Stimulated activated CD4-positive, alpha-beta T cell treated with anti-CD3 and anti-CD28 coated beads, Interleukin-4, amount 100 ng/mL, for 24 hours (primary cell): Measurements from ENCODE around the gene NKAIN4.

Source experiments
- DNase-seq: peaks from one replicate; pipeline ENCODE4 v3.0.0-alpha.2; 2020

The NKAIN4 gene

DNA sequence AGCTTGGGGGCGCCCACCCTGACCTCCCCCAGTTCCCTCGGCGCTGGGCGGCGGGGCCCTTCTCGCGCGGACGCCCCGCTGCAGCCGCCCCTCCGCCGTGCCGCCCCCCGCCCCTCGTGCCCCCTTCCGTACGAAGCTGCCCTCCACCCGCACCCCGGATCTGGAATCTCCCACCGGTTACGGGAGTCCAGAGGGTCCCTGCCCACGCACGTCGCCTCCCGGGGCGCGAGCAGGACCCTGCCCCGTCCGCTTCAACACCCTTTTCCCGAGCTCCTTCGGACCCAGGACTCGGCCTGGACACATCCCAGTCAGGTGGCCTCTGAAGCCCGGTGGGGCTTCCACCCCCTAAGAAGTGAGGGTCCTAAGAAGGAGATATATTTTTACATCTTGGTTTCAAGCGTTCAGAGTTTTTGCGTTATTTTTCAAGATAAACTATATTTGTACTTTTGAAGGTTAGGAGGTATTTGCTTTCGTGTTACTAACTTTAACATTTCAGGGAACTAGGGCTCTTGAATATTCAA is 18.9 kb upstream of the NKAIN4 start:
- DNase-seq: no peak

- DNase-seq: peak; percentile 92
Observed at GRCh38 chr20:63272105-63273058, 18.1 kb upstream of the NKAIN4 start, which contains the start of gene ARFGAP1. Gene ARFGAP1 (plus strand): TSS chr20:63272813. CDS start chr20:63275581, 2,768 bp downstream.

GRCh38 chr20:63270606-63271325 is 16.5 kb upstream of the NKAIN4 start:
- DNase-seq: no peak

GRCh38 chr20:63269724-63270123 is 15.5 kb upstream of the NKAIN4 start:
- DNase-seq: no peak

DNA sequence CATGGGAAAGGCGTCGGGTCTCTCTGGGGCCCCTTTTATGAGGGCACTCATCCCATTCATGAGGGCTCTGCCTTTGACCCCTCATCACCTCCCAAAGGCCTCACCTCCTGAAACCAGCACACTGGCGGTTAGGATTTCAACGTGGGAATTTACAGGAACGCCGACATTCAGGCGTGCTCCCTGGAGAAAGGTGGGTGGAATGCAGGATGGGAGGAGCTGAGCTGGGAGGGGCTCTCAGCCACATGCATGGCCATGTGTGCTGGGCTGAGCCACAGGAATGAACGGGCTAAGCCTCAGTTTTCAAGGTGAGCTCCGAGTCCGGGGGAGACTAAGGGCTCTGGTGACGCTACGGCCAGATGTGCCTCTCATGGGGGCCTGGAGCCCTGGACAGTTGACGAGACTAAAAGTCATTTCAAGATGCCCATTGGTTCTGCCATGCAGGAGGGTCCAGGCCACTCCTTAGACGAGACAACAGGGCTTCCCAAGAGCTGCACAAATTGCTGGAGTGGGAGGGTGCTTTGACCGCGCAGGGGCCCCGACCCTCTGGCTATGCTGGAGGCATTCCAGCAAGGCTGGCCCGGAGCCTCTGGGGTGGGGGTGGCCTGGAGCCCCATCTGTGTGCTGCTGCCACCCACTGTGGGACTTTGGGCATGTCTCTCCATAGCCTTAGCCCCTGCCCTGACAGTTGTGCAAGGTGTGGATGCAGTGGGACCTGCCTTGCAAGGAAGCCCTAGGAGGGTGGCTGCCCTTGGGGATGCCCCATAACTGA is 14.6 kb upstream of the NKAIN4 start:
- DNase-seq: no peak

- no peak for DNase-seq
Observed at GRCh38 chr20:63268256-63268655, 14.0 kb upstream of the NKAIN4 start.

DNA sequence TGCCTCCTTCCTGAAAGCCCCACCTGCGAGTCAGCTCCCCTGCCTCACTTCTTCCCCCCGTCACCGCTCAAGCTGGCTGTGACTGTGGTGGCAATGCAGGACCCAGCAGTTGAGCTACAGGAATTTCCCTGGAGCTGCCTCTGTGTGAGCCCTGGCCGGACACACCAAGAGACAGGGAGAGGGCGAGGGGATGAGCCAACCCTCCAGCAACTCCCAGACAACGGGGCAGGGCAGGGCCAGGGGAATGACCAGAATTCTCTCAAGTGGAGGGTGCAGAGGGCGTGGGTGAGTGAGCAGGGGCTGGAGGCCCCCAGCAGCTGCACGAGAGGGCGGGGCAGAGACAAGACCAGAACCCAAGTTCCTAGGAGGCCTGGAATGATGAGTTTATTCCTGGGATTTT is 13.4 kb upstream of the NKAIN4 start:
- DNase-seq: no peak

DNA sequence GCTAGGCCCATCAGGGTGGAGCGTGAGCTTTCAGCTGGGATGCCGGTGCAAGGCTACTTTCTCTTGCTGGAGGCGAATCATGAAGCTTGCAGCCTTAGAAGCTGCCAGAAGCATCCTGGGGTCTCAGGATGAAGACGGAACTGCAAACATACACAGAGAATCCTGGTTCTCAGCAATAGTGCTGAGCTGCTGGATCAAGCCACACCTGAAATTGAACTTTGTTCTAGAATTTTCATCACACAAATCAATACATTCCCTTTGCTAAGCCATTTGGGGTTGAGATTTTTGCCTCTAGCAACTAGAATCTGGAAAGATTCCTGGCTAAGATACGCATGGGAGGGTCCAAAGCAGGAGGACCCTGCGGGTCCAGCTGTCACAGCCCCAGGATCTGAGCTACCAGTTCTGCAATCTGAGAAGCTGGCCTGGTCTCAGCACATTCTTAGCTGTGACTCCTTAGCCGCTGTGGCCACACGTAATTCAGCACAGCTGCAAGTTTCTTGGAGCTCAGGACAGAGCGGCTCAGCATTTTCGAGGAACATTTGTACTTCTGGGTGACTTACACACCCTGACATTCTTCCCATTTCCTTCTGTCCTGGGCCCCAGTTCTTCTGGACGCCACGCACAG is 11.7 kb upstream of the NKAIN4 start:
- DNase-seq: no peak

- no peak for DNase-seq
Observed at GRCh38 chr20:63264519-63264918, 10.3 kb upstream of the NKAIN4 start.

GRCh38 chr20:63264000-63264399 is 9.7 kb upstream of the NKAIN4 start:
- no peak for DNase-seq

DNA sequence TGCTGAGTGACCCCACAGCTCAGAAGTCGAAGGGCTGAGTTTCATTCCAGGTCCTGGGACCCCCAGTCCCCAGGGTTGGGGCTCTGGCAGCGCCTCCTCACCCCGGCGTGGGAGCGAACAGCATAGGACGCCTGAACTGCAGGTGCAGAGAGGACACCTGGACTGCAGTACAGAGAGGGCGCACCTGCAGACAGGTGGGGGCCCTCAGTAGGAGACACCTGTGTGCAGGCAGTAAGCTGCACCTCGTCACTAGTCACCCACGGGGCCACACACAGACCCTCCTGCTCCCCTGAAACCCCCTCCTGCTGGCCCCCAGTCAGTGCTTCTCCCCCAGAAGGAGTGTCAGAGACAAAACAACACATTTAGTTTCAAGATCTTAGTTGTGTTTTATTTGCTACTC is 8.6 kb upstream of the NKAIN4 start:
- DNase-seq: no peak

DNA sequence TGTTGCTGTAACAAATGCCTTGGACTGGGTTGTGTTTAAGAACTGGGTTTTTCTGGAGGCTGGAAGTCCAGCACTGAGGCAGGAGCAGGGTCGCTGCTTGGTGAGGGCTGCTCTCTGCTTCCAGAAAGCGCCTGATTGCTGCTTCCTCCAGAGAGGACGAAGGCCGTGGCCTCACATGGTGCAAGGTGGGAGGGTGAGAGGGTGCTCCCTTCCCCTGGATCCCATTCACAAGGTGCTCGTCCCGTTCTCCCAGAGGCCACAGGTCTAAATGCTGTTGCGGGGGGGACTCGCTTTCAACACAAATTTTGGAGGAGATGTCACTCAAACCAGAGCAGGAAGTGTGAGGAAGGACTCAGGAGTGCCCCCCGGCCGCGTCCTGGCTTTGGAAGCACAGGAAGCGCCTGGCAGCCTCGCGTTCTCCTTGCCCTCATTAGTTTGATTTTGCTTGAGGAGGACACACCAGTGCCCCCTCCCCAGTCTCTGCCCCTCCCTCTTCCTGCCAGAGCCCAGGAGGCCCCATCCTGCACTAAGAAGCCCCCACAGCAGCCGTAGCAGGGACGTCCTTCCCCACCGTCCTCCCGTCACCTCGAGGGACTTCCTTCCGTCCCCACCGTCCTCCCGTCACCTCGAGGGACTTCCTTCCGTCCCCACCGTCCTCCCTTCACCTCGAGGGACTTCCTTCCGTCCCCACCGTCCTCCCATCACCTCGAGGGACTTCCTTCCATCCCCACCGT is 7.7 kb upstream of the NKAIN4 start:
- no peak for DNase-seq

DNA sequence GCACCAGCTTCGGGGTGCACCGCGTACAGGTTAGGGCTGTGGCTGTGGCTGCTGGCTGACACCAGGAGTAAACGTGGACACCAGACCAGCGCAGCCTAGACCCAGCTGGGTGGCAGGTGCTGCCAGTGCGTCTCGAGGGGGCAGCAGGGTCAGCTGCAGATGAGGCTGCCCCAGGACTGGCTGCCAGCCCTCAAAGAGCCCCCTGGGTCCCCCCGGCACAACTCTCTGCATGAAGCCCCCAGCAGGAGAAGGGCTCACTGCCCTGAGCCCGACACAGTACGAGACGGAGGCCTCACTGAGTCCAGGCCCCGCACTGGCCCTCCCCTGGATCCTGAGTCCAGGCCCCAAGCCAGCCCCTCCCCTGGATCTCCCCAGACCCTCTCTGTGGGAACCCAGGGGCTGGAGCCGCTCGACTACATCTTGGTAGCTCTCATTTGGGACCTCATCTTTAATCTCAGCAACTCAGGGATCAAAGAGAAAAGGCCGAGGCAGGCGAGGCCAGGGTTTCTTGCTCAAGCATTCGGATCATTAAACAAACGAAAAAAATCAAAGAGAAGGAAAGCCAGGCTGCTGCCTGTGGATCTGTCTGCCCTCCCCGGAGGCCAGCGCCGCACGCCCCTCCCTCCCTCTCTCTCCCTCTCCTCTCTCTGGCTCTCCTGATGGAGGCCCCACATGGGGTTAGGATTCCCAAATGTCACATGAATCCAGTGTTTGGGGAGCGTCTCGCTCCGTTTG is 7.0 kb upstream of the NKAIN4 start:
- DNase-seq: no peak

DNA sequence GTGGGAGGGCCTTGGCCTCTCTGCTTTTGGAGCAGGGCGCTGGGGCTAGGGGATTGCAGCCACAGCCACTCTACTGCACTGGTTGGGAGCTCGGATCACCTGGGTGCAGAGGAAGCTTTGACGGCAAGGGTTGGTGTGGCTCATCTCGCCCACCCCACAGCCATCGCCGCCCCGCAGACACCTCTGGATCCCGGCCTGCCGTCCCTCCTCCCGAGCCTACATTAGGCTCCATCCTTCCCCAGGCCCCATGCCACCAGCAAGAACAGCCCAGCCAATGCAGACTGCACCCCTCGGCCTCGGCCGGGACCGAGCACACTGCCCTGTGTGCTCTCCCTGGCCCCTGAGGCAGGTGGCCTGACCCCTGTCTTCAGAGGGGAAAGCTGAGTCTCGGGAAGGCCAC is 6.3 kb upstream of the NKAIN4 start:
- no peak for DNase-seq

DNA sequence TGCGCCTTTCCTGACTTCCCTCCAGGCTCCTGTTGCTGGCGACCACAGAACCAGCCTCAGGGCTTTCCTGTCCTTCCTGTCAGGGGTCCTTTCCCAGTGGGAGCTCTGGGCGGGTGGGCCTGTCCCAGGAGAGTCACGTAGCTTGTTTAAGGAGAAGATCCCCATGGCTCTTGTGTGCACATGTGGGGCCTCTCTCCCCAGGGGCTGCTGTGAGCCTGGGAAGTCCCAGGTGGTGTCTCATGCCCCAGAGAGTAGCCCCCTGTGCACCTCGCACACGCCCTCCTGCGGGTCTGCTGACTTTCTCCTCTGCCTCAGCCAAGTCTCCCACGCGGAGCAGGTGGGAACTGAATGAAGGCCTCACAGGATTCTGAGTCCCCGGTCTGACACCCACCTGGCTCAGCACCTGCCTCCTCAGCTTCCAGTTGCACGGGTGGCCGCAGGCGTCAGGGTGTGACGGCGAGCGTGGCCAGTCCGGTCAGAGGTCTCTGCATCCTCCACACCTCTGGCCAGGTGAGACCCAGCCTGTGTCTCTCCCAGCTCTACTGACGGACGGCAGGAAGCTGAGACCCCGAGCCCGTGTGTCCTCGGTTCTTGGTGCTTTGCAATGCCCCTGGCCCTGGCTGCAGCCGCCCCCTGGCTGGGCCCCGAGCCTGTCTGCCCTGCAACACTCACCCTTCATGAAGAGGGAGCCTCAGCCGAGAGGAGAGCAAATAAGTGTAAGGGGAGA is 5.6 kb upstream of the NKAIN4 start:
- DNase-seq: no peak

- DNase-seq: no peak
Observed at GRCh38 chr20:63258781-63259180, 4.5 kb upstream of the NKAIN4 start.

DNA sequence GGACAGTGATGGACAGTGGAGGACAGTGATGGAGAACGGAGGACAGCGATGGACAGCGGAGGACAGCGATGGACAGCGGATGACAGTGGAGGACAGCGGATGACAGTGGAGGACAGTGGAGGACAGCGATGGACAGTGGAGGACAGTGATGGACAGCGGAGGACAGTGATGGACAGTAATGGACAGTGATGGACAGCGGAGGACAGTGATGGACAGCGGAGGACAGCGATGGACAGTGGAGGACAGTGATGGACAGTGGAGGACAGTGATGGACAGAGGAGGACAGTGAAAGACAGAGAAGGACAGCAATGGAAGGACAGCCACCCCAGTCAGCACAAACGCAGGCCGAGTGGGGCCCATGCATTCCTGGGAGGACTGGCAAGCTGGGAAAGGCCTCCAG is 3.4 kb upstream of the NKAIN4 start:
- DNase-seq: no peak

GRCh38 chr20:63256954-63257353 is 2.7 kb upstream of the NKAIN4 start:
- no peak for DNase-seq

DNA sequence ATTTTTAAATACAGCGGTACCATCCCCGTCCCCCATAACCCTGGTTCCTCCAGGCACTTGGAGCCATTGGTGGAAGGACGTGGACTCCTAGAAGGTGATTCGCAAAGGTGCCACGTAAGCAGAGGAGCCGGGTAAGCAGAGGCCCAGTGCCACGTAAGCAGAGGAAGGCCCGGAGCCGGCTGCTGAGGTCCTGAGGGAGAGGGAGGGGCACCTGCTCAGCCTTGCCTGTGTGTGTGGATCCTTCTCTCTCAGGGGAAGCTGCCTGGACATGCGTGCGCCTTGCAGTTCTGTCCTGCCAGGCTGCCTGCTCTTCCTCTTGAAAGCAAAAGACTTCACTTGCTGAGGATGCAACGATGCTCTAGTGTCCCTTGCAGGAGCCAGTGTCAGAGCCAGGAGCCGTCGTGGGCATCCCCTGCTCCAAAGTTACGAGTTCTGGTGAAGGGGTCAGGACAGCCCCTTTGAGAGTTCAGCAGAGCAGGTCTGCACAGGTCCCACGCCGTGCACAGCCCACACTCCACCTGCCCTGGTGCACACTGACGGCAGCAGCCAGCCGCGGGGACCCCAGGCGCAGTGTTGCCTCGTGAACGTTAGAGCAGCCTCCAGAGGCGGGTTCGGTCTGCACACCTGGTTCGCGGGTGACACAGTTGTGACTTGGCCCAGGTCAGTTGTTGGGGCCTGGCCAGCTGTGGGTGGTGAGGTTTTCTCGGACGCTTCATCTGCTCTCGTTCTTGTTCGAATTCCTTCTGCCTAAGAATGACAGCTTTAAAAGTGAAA is 1.9 kb upstream of the NKAIN4 start:
- DNase-seq: no peak
